HEK293T (cell line): Measurements from ENCODE around the gene WWOX.

Source experiments
- CTCF ChIA-PET: fragments of 350-600 bp; formaldehyde crosslinking; extraction: SDS; loops from one replicate; lab custom pipeline; 2021; ENCODE audit warnings: antibody characterized with exemption, inconsistent platforms; lab: Yijun Ruan, JAX
- POLR2A ChIA-PET: fragments of 350-600 bp; formaldehyde crosslinking; extraction: SDS; loops from one replicate; lab custom pipeline; 2020; ENCODE audit warnings: antibody characterized with exemption, inconsistent platforms; lab: Yijun Ruan, JAX
- DNase-seq: peaks from one replicate; pipeline ENCODE4 v3.0.0; 2012; ENCODE audit warnings: mixed read lengths; ENCODE audit errors: extremely low spot score
- ARNT ChIP-seq: fragments of 450-650 bp; IDR thresholded peaks from 2 replicates; pipeline ENCODE4 v1.6.1; 2017; ENCODE audit warnings: mild to moderate bottlenecking
- BHLHE40 ChIP-seq: fragments of 450-650 bp; IDR thresholded peaks from 2 replicates; pipeline ENCODE4 v1.6.1; 2016; ENCODE audit warnings: mild to moderate bottlenecking, moderate library complexity, borderline replicate concordance
- CTBP1 ChIP-seq: fragments of 450-650 bp; IDR thresholded peaks from 2 replicates; pipeline ENCODE4 v1.6.1; 2016; ENCODE audit warnings: borderline replicate concordance
- ELF4 ChIP-seq: fragments of 450-650 bp; IDR thresholded peaks from 2 replicates; pipeline ENCODE4 v1.6.1; 2017; ENCODE audit warnings: antibody characterized with exemption
- FOXA1 ChIP-seq: fragments of 450-650 bp; IDR thresholded peaks from 2 replicates; pipeline ENCODE4 v1.6.1; 2016; ENCODE audit warnings: mild to moderate bottlenecking
- FOXK2 ChIP-seq: fragments of 450-650 bp; IDR thresholded peaks from 2 replicates; pipeline ENCODE4 v1.6.1; 2016; ENCODE audit warnings: mild to moderate bottlenecking
- FOXM1 ChIP-seq: fragments of 450-650 bp; IDR thresholded peaks from 2 replicates; pipeline ENCODE4 v1.6.1; 2017; ENCODE audit warnings: mild to moderate bottlenecking, borderline replicate concordance
- HDGF ChIP-seq: fragments of 450-650 bp; IDR thresholded peaks from 2 replicates; pipeline ENCODE4 v1.6.1; 2017; ENCODE audit warnings: antibody characterized with exemption, borderline replicate concordance
- L3MBTL2 ChIP-seq: fragments of 450-650 bp; conservative IDR thresholded peaks from 2 replicates; pipeline ENCODE4 v1.6.1; 2016; ENCODE audit warnings: mild to moderate bottlenecking
- LEF1 ChIP-seq: fragments of 450-650 bp; IDR thresholded peaks from 2 replicates; pipeline ENCODE4 v1.6.1; 2017; ENCODE audit warnings: mild to moderate bottlenecking, borderline replicate concordance
- NFRKB ChIP-seq: fragments of 450-650 bp; IDR thresholded peaks from 2 replicates; pipeline ENCODE4 v1.6.1; 2016; ENCODE audit warnings: mild to moderate bottlenecking, moderate library complexity
- PKNOX1 ChIP-seq: fragments of 450-650 bp; IDR thresholded peaks from 2 replicates; pipeline ENCODE4 v1.6.1; 2016
- SP1 ChIP-seq: fragments of 450-650 bp; IDR thresholded peaks from 2 replicates; pipeline ENCODE4 v1.6.1; 2017
- SUZ12 ChIP-seq: fragments of 450-650 bp; IDR thresholded peaks from 2 replicates; pipeline ENCODE4 v1.6.1; 2016; ENCODE audit warnings: mild to moderate bottlenecking
- TARDBP ChIP-seq: fragments of 450-650 bp; IDR thresholded peaks from 2 replicates; pipeline ENCODE4 v1.6.1; 2016
- ZNF384 ChIP-seq: fragments of 450-650 bp; IDR thresholded peaks from 2 replicates; pipeline ENCODE4 v1.6.1; 2016

WWOX gene

GRCh38 chr16:78161023-78161729 lies 61.7 kb downstream of the WWOX start:
- TF ChIP-seq L3MBTL2 (no peak), ZNF384 (no peak), NFRKB (no peak), PKNOX1 (no peak), ELF4 (no peak), FOXA1 (no peak), ARNT (no peak), BHLHE40 (no peak), SP1 (no peak), FOXM1 (no peak), HDGF (no peak), SUZ12 (no peak), CTBP1 (no peak), LEF1 (no peak), FOXK2 (no peak)

GRCh38 chr16:78163772-78164670 lies 64.6 kb downstream of the WWOX start:
- POLR2A ChIA-PET = no interaction called here
- TF ChIP-seq LEF1 (no peak), FOXK2 (no peak), TARDBP (no peak), CTBP1 (no peak), NFRKB (no peak), ZNF384 (no peak), FOXA1 (no peak), SUZ12 (no peak), BHLHE40 (no peak), ELF4 (no peak), L3MBTL2 (no peak), ARNT (no peak), HDGF (no peak), PKNOX1 (no peak), FOXM1 (no peak), SP1 (no peak)
- DNase-seq = no peak
- CTCF ChIA-PET = no interaction called here

More at GRCh38 chr16:78161023-78161729, 61.7 kb downstream of the WWOX start:
- ChIA-PET CTCF (no interaction called here), POLR2A (no interaction called here)
- DNase-seq = no peak

GRCh38 chr16:78170494-78170933 lies 71.1 kb downstream of the WWOX start:
- CTCF ChIA-PET = no interaction called here
- no peak for DNase-seq
- no peak for TF ChIP-seq HDGF
- TF ChIP-seq BHLHE40 = no peak
- no peak for TF ChIP-seq ELF4
- no peak for TF ChIP-seq ARNT
- TF ChIP-seq NFRKB = no peak
- no peak for TF ChIP-seq LEF1
- no peak for TF ChIP-seq PKNOX1
- TF ChIP-seq FOXA1 = no peak
- TF ChIP-seq SUZ12 = no peak
- no peak for TF ChIP-seq L3MBTL2
- TF ChIP-seq ZNF384 = no peak
- POLR2A ChIA-PET = no interaction called here

GRCh38 chr16:78175287-78175686 lies 75.8 kb downstream of the WWOX start:
- ChIA-PET CTCF (no interaction called here), POLR2A (no interaction called here)
- no peak for TF ChIP-seq TARDBP
- no peak for TF ChIP-seq PKNOX1
- TF ChIP-seq SP1 = no peak
- TF ChIP-seq FOXK2 = no peak
- TF ChIP-seq CTBP1 = no peak
- TF ChIP-seq FOXA1 = no peak
- TF ChIP-seq SUZ12 = no peak
- TF ChIP-seq ARNT = no peak
- TF ChIP-seq ZNF384 = no peak
- no peak for TF ChIP-seq FOXM1
- TF ChIP-seq ELF4 = no peak
- no peak for TF ChIP-seq BHLHE40
- TF ChIP-seq L3MBTL2 = no peak
- TF ChIP-seq LEF1 = no peak
- no peak for TF ChIP-seq NFRKB
- no peak for TF ChIP-seq HDGF
- no peak for DNase-seq

- DNase-seq = no peak
- ChIA-PET POLR2A (no interaction called here), CTCF (interaction anchor here (0.7 kb wide), 1 partner anchor 45 kb away, joined by 3 read pairs; no protein-coding TSS in a partner anchor)
- TF ChIP-seq ELF4 (no peak), PKNOX1 (peak; percentile 63), SUZ12 (no peak), BHLHE40 (no peak), SP1 (no peak), TARDBP (no peak), CTBP1 (no peak), FOXM1 (no peak)
Observed at GRCh38 chr16:78176435-78176834, 77.0 kb downstream of the WWOX start.
